NCI-H2227 (cell line): ENCODE results near the gene DCDC2.
"Not testable (repeated sequence)": the region's sequence is repeated elsewhere in the genome, so short reads cannot be mapped to it uniquely, and the experiment has no call there.

Source experiments
- DNase-seq: peaks from one replicate; lab custom pipeline; 2025; ENCODE audit not compliant: unreplicated experiment; lab: John Stamatoyannopoulos, UW

Gene DCDC2

DNA sequence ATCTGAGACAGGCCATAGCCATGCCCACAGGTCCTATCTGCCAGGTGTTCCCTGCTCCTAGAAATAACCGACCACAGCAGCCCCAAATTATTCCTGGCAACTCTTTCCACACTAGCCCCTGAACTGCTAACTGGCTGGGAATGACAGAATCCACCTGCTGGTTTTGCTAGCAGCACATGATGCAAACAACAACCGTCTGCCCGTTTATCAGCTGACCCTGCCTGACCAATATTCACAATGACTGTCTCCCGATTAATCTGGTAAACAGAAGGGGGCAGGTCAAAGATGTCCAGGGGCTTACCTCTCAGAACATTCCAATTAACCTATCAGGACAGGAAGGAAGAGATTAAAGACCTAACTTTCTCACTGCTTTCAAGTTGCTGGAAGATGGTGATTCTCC lies 130.3 kb downstream of the DCDC2 start:
- DNase-seq = no peak

DNA sequence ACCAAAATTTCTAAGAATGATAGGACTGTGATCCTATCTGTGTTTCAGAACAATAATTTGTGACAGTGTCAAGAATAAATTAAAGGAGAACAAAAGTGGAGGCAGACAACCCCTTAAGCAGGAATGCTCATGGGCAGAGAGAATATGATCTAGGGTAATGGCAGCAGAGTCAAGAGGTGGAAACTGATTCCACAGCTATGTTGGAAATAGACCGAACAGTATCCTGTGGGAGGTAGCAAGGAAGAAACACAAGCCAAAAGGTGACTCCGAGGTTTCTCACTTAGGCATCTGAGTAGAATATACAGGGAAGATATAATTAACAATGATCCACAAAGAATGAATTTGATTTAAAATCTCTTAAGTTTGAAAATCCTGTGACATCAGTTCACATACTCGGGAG lies 131.3 kb downstream of the DCDC2 start:
- DNase-seq = no peak

- no peak for DNase-seq
Observed at GRCh38 chr6:24225838-24226237, 132.0 kb downstream of the DCDC2 start.

GRCh38 chr6:24223115-24223919 lies 134.5 kb downstream of the DCDC2 start:
- DNase-seq = no peak

- no peak for DNase-seq
Observed at GRCh38 chr6:24219670-24220069, 138.2 kb downstream of the DCDC2 start.

GRCh38 chr6:24214984-24215383 lies 142.9 kb downstream of the DCDC2 start:
- DNase-seq = no peak

GRCh38 chr6:24207413-24207812 lies 150.4 kb downstream of the DCDC2 start:
- no peak for DNase-seq

DNA sequence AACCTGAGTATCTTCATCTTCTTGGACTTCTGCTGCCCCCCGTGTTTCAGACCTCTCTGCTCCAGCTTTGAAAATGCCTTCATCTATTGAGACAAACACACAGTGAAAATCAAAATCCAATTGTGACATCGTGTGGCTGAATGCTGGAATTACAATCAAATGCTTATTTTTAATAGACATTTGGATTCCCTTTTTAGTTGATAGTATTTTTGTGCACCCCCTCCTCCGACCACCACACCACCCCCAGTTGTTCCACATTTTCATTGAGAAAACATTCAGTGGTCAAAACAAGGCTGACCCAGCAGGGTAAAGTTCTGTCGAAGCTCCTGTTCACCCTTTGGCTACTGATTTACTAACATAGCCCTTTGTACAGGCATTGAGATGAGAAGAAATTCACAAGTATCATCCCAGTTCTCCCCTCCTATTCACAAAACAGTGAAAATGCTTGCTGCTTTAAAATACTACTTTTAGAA lies 152.8 kb downstream of the DCDC2 start:
- DNase-seq = peak; percentile 85

- not testable (repeated sequence) for DNase-seq
Observed at GRCh38 chr6:24204113-24204512, 153.7 kb downstream of the DCDC2 start.

DNA sequence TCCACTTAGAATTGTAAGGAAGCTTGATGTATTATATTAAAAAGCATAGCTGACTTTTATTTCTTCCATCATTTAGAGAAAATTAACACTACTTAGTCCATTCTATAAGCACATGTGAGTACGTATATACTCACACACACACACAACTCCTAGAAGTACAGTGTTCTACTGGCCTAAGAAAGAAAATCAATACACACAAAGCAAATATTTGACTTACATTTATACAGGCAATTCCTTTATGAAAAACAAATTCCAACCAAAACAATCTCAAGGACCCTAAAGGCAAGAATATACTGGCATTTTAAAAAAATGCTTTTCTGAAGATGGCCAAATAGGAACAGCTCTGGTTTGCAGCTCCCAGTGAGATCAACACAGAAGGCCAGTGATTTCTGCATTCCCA lies 160.0 kb downstream of the DCDC2 start:
- no peak for DNase-seq

GRCh38 chr6:24195836-24196597 lies 161.8 kb downstream of the DCDC2 start:
- DNase-seq = no peak

- DNase-seq = no peak
Observed at GRCh38 chr6:24194978-24195700, 162.7 kb downstream of the DCDC2 start.

- DNase-seq = no peak
Observed at GRCh38 chr6:24193364-24193763, 164.5 kb downstream of the DCDC2 start.

- no peak for DNase-seq
Observed at GRCh38 chr6:24191346-24191745, 166.5 kb downstream of the DCDC2 start.

- DNase-seq = no peak
Observed at GRCh38 chr6:24188578-24189080, 169.2 kb downstream of the DCDC2 start.

GRCh38 chr6:24187965-24188577 lies 169.8 kb downstream of the DCDC2 start:
- no peak for DNase-seq

GRCh38 chr6:24186349-24186748 lies 171.5 kb downstream of the DCDC2 start:
- no peak for DNase-seq

- no peak for DNase-seq
Observed at GRCh38 chr6:24183584-24183983, 174.3 kb downstream of the DCDC2 start.

DNA sequence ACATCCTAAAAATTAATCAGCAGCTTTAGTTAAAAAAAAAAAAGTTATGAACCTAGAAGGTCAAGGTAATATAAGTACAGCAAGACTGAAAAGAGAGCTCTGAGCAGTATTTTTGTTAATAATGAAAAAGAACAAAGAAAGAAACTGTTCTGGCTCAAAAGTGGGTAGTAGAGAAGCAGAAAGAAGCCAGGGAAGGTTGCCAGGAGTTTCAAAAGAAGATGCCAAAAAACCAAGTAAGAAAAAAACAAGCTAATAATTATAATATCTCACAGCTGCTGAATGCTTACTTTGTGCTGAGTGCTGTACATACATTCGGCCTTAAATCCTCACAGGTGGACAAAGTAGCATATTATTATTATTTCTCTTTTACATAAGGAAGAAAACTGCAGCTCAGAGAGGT lies 200.0 kb downstream of the DCDC2 start:
- no peak for DNase-seq

- no peak for DNase-seq
Observed at GRCh38 chr6:24154121-24154520, 203.7 kb downstream of the DCDC2 start.

GRCh38 chr6:24152014-24152413 lies 205.8 kb downstream of the DCDC2 start:
- DNase-seq = no peak
